Measurements from ENCODE around the gene PSMA7.

Gene PSMA7

GRCh38 chr20:62138204-62138543 lies 5.0 kb downstream of the PSMA7 start:
- TF ChIP-seq, protein P1, sequence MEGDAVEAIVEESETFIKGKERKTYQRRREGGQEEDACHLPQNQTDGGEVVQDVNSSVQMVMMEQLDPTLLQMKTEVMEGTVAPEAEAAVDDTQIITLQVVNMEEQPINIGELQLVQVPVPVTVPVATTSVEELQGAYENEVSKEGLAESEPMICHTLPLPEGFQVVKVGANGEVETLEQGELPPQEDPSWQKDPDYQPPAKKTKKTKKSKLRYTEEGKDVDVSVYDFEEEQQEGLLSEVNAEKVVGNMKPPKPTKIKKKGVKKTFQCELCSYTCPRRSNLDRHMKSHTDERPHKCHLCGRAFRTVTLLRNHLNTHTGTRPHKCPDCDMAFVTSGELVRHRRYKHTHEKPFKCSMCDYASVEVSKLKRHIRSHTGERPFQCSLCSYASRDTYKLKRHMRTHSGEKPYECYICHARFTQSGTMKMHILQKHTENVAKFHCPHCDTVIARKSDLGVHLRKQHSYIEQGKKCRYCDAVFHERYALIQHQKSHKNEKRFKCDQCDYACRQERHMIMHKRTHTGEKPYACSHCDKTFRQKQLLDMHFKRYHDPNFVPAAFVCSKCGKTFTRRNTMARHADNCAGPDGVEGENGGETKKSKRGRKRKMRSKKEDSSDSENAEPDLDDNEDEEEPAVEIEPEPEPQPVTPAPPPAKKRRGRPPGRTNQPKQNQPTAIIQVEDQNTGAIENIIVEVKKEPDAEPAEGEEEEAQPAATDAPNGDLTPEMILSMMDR (IDR thresholded peaks at IDR 0.05; ENCODE audit: control insufficient read depth, extremely low read depth, insufficient read depth), result no peak
- H3K4me3 ChIP-seq (ENCODE audit: low read depth, low read length), result no peak overlapping the region
- no peak for DNase-seq (ENCODE audit: low read depth)

- DNase-seq (ENCODE audit: low read depth), result no peak
- H3K4me3 ChIP-seq (ENCODE audit: low read depth, low read length), result no peak overlapping the region
- TF ChIP-seq, protein P1 (IDR thresholded peaks at IDR 0.05; ENCODE audit: control insufficient read depth, extremely low read depth, insufficient read depth), result no peak
Observed at GRCh38 chr20:62137478-62138203, 5.6 kb downstream of the PSMA7 start.

DNA sequence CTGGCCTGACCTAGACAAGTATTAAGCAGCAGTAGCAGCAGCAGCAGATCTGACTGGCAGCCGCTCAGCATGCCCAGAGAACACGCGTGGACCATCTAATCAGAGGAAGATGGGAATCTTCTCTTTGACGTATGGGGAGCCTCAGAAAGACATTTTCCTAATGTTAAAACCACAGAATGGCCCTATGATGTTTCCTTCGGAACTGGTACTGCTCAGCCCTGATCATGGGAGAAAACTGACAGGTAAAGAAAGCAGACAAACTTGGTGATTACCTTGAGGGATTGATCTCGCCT lies 6.2 kb downstream of the PSMA7 start:
- no peak overlapping the region for H3K4me3 ChIP-seq (ENCODE audit: low read depth, low read length)
- DNase-seq (ENCODE audit: low read depth), result no peak
- TF ChIP-seq, protein P1 (IDR thresholded peaks at IDR 0.05; ENCODE audit: control insufficient read depth, extremely low read depth, insufficient read depth), result no peak

DNA sequence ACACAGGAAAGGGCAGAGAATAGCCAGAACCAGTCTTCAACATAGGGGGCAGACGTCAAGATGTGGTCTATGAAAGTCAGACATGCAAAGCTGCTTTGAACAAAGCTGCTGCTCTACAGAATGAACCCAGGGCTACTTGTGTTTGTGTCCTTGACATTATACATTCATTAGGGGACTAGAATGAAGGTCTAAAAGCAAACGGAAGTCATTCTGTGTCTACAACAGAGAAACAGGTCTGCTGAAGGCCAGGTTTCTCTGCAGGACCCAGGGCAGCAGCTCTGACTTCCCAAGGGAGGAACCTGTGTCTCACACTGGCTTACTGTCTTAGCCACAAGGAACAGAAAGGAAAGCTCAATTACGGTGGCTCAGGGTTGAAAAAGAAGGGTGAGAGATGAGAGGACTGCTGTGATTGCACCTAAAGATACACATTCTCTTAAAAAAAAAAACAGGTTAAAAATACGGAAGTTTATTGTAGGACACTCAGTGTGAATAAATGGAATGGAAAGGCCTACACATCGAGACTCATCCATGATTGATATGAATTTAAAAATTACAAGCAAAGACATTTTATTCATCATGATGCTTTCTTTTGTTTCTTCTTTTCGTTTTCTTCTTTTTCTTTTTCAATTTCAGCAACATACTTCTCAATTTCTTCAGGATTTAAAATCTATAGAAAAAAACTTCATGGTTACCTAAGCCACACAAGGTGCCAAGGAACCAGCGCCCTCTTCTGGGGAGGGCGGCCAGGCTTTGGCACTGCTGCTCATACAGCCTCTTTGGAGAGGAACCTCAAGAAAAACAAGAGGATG lies 6.7 kb downstream of the PSMA7 start:
- H3K4me3 ChIP-seq (ENCODE audit: low read depth, low read length), result no peak overlapping the region
- TF ChIP-seq, protein P1 (IDR thresholded peaks at IDR 0.05; ENCODE audit: control insufficient read depth, extremely low read depth, insufficient read depth), result peak; percentile 86
- no peak for DNase-seq (ENCODE audit: low read depth)

DNA sequence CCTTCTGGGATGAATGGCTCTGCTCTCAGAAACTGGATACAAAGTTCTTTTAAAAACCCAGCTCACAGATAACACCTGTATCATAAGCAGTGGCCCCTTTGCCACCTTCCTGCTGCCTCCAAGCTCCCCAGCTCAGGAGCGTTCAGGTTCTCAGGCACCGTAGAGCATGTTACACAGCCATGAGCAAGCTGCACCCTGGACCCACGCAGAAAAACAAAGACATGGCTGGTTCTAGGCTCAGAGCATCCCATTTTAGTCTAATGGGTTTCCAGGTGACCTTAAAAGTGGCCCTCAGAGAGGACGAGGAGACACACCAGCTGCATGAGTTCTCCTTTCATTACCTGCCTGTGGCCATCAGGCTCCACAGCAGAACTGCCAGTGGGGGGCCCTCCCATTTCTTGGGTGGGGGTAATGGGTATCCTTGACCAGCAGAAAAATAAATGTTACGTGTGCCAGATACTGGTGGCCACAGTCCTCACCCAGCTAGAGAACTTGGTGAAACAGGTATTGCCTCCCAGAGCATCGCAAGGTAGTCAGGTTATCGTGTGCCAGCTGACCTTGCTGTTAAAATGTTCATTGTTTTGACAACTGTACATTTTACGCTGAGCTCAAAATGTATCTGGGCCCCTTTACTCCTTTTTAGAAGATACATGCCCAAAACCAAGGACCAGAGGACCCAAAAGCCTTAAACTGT lies 7.5 kb downstream of the PSMA7 start:
- no peak for DNase-seq (ENCODE audit: low read depth)

GRCh38 chr20:62134735-62135231 lies 8.4 kb downstream of the PSMA7 start:
- no peak for DNase-seq (ENCODE audit: low read depth)
- TF ChIP-seq, protein P1 (IDR thresholded peaks at IDR 0.05; ENCODE audit: control insufficient read depth, extremely low read depth, insufficient read depth), result no peak
- H3K4me3 ChIP-seq (ENCODE audit: low read depth, low read length), result no peak overlapping the region

More for the DNA sequence above, 7.5 kb downstream of the PSMA7 start:
- no peak overlapping the region for H3K4me3 ChIP-seq (ENCODE audit: low read depth, low read length)
- TF ChIP-seq, protein P1 (IDR thresholded peaks at IDR 0.05; ENCODE audit: control insufficient read depth, extremely low read depth, insufficient read depth), result no peak

Data from LNCaP clone FGC (cell line).